Rectal smooth muscle tissue (tissue), 1 donor: Measurements from ENCODE around the gene ZKSCAN4.

ENCODE experiments used
- H3K27ac ChIP-seq: one replicate; pipeline ENCODE4 v1.7.0; 2013; ENCODE audit warnings: low read depth, low read length, inconsistent platforms
- H3K27me3 ChIP-seq: one replicate; pipeline ENCODE4 v1.7.0; 2013; ENCODE audit warnings: low read length; ENCODE audit not compliant: control insufficient read depth, insufficient read depth
- H3K36me3 ChIP-seq: one replicate; pipeline ENCODE4 v1.7.0; 2013; ENCODE audit warnings: low read length; ENCODE audit not compliant: control insufficient read depth, insufficient read depth
- H3K4me1 ChIP-seq: one replicate; pipeline ENCODE4 v1.7.0; 2013; ENCODE audit warnings: low read length; ENCODE audit not compliant: control insufficient read depth, insufficient read depth
- H3K4me3 ChIP-seq: one replicate; pipeline ENCODE4 v1.7.0; 2013; ENCODE audit warnings: low read length
- H3K9ac ChIP-seq: one replicate; pipeline ENCODE4 v1.7.0; 2013; ENCODE audit warnings: low read length

The ZKSCAN4 gene

GRCh38 chr6:28213213-28213523 lies 38.9 kb downstream of the ZKSCAN4 start:
- Histone ChIP-seq H3K9ac (no peak overlapping the region), H3K27ac (no peak overlapping the region), H3K4me1 (peaks cover under 1% of the 10 kb centered on the region), H3K27me3 (peaks cover 13% of the 10 kb centered on the region), H3K4me3 (no peak overlapping the region), H3K36me3 (no peaks in the 10 kb centered on the region)

- Histone ChIP-seq H3K27ac (no peak overlapping the region), H3K9ac (no peak overlapping the region), H3K36me3 (no peaks in the 10 kb centered on the region), H3K4me3 (peak overlapping the region; percentile 51), H3K27me3 (peaks cover 17% of the 10 kb centered on the region), H3K4me1 (no peaks in the 10 kb centered on the region)
Observed at GRCh38 chr6:28212510-28213212, 39.4 kb downstream of the ZKSCAN4 start.

- H3K36me3 ChIP-seq, result no peaks in the 10 kb centered on the region
- no peak overlapping the region for H3K9ac ChIP-seq
- no peak overlapping the region for H3K27ac ChIP-seq
- peak overlapping the region; percentile 51 for H3K4me3 ChIP-seq
- H3K27me3 ChIP-seq, result peaks cover 17% of the 10 kb centered on the region
- H3K4me1 ChIP-seq, result no peaks in the 10 kb centered on the region
Observed at GRCh38 chr6:28211840-28212509, 40.1 kb downstream of the ZKSCAN4 start.

- Histone ChIP-seq H3K4me1 (no peaks in the 10 kb centered on the region), H3K27me3 (peaks cover 17% of the 10 kb centered on the region), H3K27ac (no peak overlapping the region), H3K9ac (no peak overlapping the region), H3K4me3 (no peak overlapping the region), H3K36me3 (no peaks in the 10 kb centered on the region)
Observed at GRCh38 chr6:28209753-28210535, 42.1 kb downstream of the ZKSCAN4 start.

GRCh38 chr6:28208111-28208659 lies 43.9 kb downstream of the ZKSCAN4 start:
- Histone ChIP-seq H3K36me3 (no peaks in the 10 kb centered on the region), H3K27me3 (peaks cover 17% of the 10 kb centered on the region), H3K9ac (no peak overlapping the region), H3K4me3 (peak overlapping the region; percentile 48), H3K4me1 (no peaks in the 10 kb centered on the region), H3K27ac (no peak overlapping the region)

GRCh38 chr6:28207510-28208110 lies 44.5 kb downstream of the ZKSCAN4 start:
- no peak overlapping the region for H3K9ac ChIP-seq
- H3K27me3 ChIP-seq, result peaks cover 17% of the 10 kb centered on the region
- peak overlapping the region; percentile 48 for H3K4me3 ChIP-seq
- no peaks in the 10 kb centered on the region for H3K4me1 ChIP-seq
- H3K36me3 ChIP-seq, result no peaks in the 10 kb centered on the region
- no peak overlapping the region for H3K27ac ChIP-seq

GRCh38 chr6:28206928-28207509 lies 45.0 kb downstream of the ZKSCAN4 start:
- H3K4me1 ChIP-seq, result no peaks in the 10 kb centered on the region
- H3K36me3 ChIP-seq, result no peaks in the 10 kb centered on the region
- peak overlapping the region; percentile 48 for H3K4me3 ChIP-seq
- no peak overlapping the region for H3K9ac ChIP-seq
- peaks cover 17% of the 10 kb centered on the region for H3K27me3 ChIP-seq
- no peak overlapping the region for H3K27ac ChIP-seq

- Histone ChIP-seq H3K27me3 (peaks cover 13% of the 10 kb centered on the region), H3K36me3 (no peaks in the 10 kb centered on the region), H3K4me3 (no peak overlapping the region), H3K4me1 (no peaks in the 10 kb centered on the region), H3K9ac (no peak overlapping the region), H3K27ac (no peak overlapping the region)
Observed at GRCh38 chr6:28206527-28206926, 45.5 kb downstream of the ZKSCAN4 start.

- Histone ChIP-seq H3K27ac (no peak overlapping the region), H3K27me3 (peaks cover 13% of the 10 kb centered on the region), H3K36me3 (no peaks in the 10 kb centered on the region), H3K9ac (no peak overlapping the region), H3K4me1 (no peaks in the 10 kb centered on the region), H3K4me3 (no peak overlapping the region)
Observed at GRCh38 chr6:28205879-28206278, 46.2 kb downstream of the ZKSCAN4 start.

- Histone ChIP-seq H3K4me1 (no peaks in the 10 kb centered on the region), H3K36me3 (no peaks in the 10 kb centered on the region), H3K4me3 (no peak overlapping the region), H3K27ac (no peak overlapping the region), H3K27me3 (peaks cover 4% of the 10 kb centered on the region), H3K9ac (no peak overlapping the region)
Observed at GRCh38 chr6:28203201-28203600, 48.9 kb downstream of the ZKSCAN4 start.

GRCh38 chr6:28200020-28200419 lies 52.0 kb downstream of the ZKSCAN4 start:
- H3K9ac ChIP-seq, result no peak overlapping the region
- H3K4me1 ChIP-seq, result no peaks in the 10 kb centered on the region
- H3K4me3 ChIP-seq, result no peak overlapping the region
- H3K27me3 ChIP-seq, result no peaks in the 10 kb centered on the region
- no peak overlapping the region for H3K27ac ChIP-seq
- no peaks in the 10 kb centered on the region for H3K36me3 ChIP-seq
